ENCODE data around the gene HOXB9.

The HOXB9 gene

GRCh38 chr17:48608494-48608834 is 17.7 kb downstream of the HOXB9 start:
- no peak for TF ChIP-seq CTCF (IDR thresholded peaks at IDR 0.05)
- Histone ChIP-seq H3K27me3 (peaks cover 12 to 99% of the 10 kb centered on the region in 2 donors), H3K36me3 (no peaks in the 10 kb centered on the region), H3K9me3 (no peaks in the 10 kb centered on the region), H3K4me1 (peaks cover 0 to 38% (median 34%) of the 10 kb centered on the region in 4 donors), H3K4me3 (no peak overlapping the region), H3K27ac (no peak overlapping the region)
- DNase-seq = no peak
- intact Hi-C loops (cut with DNase I; ENCODE audit: low total_unique reads) = no loop called here

GRCh38 chr17:48606892-48607614 is 19.1 kb downstream of the HOXB9 start:
- H3K27me3 ChIP-seq = peaks cover 11 to 99% of the 10 kb centered on the region in 2 donors
- no peak for TF ChIP-seq CTCF (IDR thresholded peaks at IDR 0.05)

DNA sequence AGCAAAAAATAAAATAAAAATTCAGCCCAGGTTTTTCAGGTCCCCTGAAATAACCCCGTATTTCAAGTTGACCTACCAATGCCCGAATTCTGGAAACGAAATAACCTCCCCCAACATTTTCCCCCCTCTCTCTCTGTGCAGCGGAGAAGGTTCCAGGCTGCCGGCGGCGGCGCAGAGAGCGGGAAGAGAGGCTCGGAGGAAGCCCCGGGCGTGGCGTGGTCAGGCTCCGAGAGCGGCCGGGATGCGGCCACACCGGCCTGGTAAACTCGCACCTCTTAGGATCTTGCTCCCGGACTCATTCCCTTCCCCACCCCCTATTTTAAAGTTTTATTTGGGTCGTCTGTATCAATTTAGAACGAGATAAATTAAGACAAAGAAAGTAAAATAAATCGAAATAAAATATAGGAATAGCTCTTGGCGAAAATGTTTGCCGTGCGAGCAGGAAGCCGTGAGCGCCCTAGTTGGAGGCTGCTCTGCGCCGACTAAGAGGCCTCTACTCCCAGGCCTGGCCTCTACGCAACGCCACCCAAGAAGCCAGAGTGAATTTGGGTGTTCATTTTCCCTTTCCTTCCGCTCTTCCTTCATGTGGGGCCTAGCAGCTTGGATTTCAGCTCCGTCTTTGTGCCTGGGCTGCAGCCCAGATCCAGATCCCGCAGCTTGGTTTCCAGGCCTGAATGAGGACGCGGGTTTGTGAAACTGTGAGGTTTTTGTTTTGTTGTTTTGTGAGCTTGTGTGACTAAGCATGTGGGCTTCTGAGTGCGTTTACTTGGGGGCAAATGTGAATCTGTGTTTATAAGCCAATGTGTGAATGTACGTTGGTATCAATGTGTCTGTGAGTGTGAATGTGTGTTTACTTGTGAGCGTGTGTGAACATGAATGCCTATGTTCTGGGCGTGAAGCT is 19.9 kb downstream of the HOXB9 start:
- no peak for DNase-seq
- no peak overlapping the region for H3K4me3 ChIP-seq
- H3K27ac ChIP-seq = no peak overlapping the region
- H3K36me3 ChIP-seq = no peaks in the 10 kb centered on the region
- peaks cover 0 to 28% (median 19%) of the 10 kb centered on the region in 4 donors for H3K4me1 ChIP-seq
- no peak for TF ChIP-seq CTCF (IDR thresholded peaks at IDR 0.05)
- peaks cover 8 to 99% of the 10 kb centered on the region in 2 donors for H3K27me3 ChIP-seq
- H3K9me3 ChIP-seq = no peaks in the 10 kb centered on the region
- intact Hi-C loops (cut with DNase I; ENCODE audit: low total_unique reads) = no loop called here

More at GRCh38 chr17:48606892-48607614, 19.1 kb downstream of the HOXB9 start:
- Histone ChIP-seq H3K4me3 (no peak overlapping the region), H3K9me3 (no peaks in the 10 kb centered on the region), H3K27ac (no peak overlapping the region), H3K36me3 (no peaks in the 10 kb centered on the region), H3K4me1 (peaks cover 0 to 35% (median 26%) of the 10 kb centered on the region in 4 donors)
- DNase-seq = no peak
- intact Hi-C loops (cut with DNase I; ENCODE audit: low total_unique reads) = no loop called here

DNA sequence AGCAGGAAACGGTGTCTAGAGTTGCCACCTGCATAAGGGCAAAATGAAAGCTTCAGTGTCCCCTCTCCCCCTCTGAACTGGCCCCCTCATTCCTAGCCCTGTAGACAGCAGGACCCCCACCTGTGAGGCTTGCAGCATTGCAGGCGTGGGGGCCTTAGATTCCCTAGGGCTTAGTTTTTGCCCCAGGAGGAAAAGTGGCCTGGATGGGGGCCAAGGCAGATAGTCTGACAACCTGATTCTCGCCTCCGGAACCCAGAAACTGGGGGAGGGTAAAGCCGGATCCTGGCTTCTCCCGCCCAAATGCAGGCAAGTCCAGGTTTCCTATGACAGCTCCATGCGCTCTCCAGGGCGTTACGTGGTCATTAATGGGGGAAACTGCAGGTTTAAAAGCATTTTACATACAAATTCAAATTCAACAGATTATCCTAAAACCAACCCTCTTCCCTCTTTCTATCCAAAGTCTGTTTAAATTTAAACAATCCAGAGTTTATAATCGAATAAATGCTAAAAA is 20.7 kb downstream of the HOXB9 start:
- peaks cover 7 to 99% of the 10 kb centered on the region in 2 donors for H3K27me3 ChIP-seq
- H3K36me3 ChIP-seq = no peaks in the 10 kb centered on the region
- no peak for TF ChIP-seq CTCF (IDR thresholded peaks at IDR 0.05)
- DNase-seq = no peak
- no peak overlapping the region for H3K4me3 ChIP-seq
- intact Hi-C loops (cut with DNase I; ENCODE audit: low total_unique reads) = no loop called here
- H3K4me1 ChIP-seq = peaks cover 0 to 20% (median 12%) of the 10 kb centered on the region in 4 donors
- H3K9me3 ChIP-seq = no peaks in the 10 kb centered on the region
- H3K27ac ChIP-seq = no peak overlapping the region

- H3K4me1 ChIP-seq = peaks cover 0 to 14% (median 6%) of the 10 kb centered on the region in 4 donors
- H3K27ac ChIP-seq = no peak within 1 kb of the TSS
- no peaks in the 10 kb centered on the region for H3K9me3 ChIP-seq
- H3K27me3 ChIP-seq = peaks cover 1 to 99% of the 10 kb centered on the region in 2 donors
- intact Hi-C loops (cut with DNase I; ENCODE audit: low total_unique reads) = no loop called here
- TF ChIP-seq CTCF (IDR thresholded peaks at IDR 0.05) = no peak
- no peaks in the 10 kb centered on the region for H3K36me3 ChIP-seq
- DNase-seq = no peak
- H3K4me3 ChIP-seq = peak within 1 kb of the TSS; percentile 20 to 34
Observed at GRCh38 chr17:48604770-48605329, 21.3 kb downstream of the HOXB9 start, which contains the start of gene HOXB6. HOXB6 (minus strand) TSS chr17:48604986; CDS start chr17:48598150, 6,836 bp downstream.

Data from tibial artery (tissue), 4 donors.